HFF-Myc (cell line): ENCODE results near the gene OR2V2.

ENCODE experiments used
- DNase-seq: peaks from one replicate; pipeline ENCODE4 v3.0.0-alpha.2; 2011; ENCODE audit warnings: low read depth; ENCODE audit errors: extremely low read depth
- H3K4me3 ChIP-seq: replicated peaks from 2 replicates; pipeline ENCODE4 v1.5.1; 2011; ENCODE audit warnings: low read depth, mild to moderate bottlenecking, control low read depth, low read length
- CTCF ChIP-seq: IDR thresholded peaks from 2 replicates; pipeline ENCODE4 v1.5.1; 2012; ENCODE audit warnings: mild to moderate bottlenecking, low read depth, low read length, control low read depth; ENCODE audit errors: missing control alignments

Gene OR2V2

DNA sequence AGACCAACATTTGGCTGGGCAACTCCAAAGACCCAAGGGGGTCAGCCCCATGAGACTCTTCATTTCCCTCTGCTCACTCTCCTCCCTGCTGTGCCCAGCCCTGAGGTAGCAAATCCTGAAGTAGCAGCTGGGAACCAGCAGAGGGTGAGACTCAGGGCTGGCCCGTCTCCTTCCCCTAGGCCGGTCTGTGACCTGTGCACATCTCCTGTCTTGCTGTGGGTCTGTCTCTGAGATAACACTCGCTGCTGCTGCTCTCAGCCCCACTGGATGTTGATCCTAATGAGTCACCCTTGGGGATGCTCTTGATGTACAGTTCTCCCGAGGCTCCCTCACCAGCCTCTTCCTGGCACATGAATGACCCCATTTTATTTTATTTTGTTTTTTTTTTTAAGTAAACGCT is 9.1 kb upstream of the OR2V2 start:
- no peak overlapping the region for H3K4me3 ChIP-seq
- TF ChIP-seq CTCF = no peak
- no peak for DNase-seq

GRCh38 chr5:181140766-181141165 is 6.6 kb upstream of the OR2V2 start:
- no peak for DNase-seq
- H3K4me3 ChIP-seq = no peak overlapping the region
- no peak for TF ChIP-seq CTCF

DNA sequence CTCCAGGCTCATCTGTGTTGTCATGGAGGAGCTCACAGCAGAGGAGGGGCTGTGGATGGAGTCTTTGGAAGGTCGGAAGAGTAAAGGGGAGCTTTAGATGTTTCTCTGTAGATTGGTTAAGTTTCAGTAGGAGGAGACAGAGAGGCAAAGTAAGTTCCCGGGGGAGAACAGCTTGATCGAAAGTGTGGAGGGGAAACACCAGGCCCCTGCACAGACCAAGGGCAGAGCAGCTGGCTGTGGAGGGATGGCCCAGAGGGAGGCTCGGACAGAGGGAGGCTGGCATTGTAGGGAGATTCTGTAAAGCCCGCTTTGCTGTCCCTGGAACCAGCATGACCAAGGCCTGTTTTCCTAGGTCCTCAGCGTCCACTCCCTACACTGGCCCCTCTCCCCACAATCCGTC is 5.3 kb upstream of the OR2V2 start:
- H3K4me3 ChIP-seq = no peak overlapping the region
- no peak for TF ChIP-seq CTCF
- DNase-seq = no peak

DNA sequence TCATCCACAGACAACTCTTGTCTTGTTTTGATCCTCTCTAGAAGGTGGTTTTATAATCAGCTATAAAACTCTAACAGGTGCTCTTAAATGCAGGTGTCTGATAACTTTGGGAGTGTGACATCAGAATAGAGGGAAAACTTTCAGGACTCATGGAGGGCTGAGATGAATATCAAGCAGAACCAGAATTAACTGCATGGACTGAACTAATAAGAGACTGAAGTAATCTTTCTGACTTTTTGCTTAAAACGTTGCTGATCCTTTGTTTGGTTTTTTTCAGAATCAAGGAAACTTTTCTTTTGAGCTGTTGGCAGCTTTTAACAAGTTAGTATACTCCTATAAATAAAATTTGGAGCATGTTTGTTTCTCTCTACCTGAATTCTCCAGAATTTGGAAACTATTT is 2.3 kb upstream of the OR2V2 start:
- no peak for DNase-seq
- H3K4me3 ChIP-seq = no peak overlapping the region
- no peak for TF ChIP-seq CTCF

- TF ChIP-seq CTCF = no peak
- H3K4me3 ChIP-seq = no peak overlapping the region
- DNase-seq = no peak
Observed at GRCh38 chr5:181149355-181149754, 2.0 kb downstream of the OR2V2 start.

- no peak for DNase-seq
- H3K4me3 ChIP-seq = no peak overlapping the region
- TF ChIP-seq CTCF = no peak
Observed at GRCh38 chr5:181149806-181150733, 2.7 kb downstream of the OR2V2 start.
